Activated gamma-delta T cell treated with anti-CD3 and anti-CD28 coated beads, Interleukin-2, amount 50 U/mL, for 16 hours (primary cell): ENCODE data around the gene HJV.

Experiments
- DNase-seq: peaks from one replicate; pipeline ENCODE4 v3.0.0-alpha.2; 2020; ENCODE audit warnings: low read depth

Gene HJV

DNA sequence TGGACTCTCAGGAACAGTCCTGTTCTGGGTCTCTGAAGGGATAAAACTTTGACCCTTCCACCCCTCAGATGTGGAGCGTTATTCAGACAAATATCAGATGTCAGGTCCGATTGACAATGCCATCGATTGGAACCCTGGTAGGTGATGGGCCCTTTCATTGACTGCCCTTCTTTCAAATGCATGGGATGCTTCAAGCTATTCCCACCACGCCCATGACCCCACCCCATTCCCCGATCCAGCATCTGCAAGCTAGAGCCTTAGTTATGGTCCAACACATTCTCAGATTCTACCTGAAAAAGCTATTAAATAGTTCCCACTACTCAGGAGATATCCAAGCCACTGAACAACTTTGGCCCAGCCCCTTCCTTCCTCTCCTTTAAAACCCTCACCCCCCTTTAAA is 44.5 kb downstream of the HJV start:
- DNase-seq = no peak

DNA sequence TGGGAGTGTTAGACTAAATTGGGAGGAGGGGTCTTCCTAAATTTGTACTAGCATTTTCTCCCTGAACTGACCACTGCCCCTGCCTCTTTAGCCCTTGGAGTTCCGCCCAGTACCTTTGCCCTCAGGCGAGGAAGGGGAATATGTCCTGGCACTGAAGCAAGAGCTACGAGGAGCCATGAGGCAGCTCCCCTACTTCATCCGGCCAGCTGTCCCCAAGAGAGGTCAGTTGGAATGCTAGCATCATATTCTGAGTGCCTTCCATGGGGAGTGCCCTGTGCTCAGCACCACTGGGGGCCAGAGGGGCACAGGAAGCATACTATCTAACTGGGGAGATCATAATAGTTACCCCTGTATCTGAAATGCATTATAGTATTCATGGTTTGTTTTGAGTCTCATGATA is 46.3 kb downstream of the HJV start:
- DNase-seq = no peak

DNA sequence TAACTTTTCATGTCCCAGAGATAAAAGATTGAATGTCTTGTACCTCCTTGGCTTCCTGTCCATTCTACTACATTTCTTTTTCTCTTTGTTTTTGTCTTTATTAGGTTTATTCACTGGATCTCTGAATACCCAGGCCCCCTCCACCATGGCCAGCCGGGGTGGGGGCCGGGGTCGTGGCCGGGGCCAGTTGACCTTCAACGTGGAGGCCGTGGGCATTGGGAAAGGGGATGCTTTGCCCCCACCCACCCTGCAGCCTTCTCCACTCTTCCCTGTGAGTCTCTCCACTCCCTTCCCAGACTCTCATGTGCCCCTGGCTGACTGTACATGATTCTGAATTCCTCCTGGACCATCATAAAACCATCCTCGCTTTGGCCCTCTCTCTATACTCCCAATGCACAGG is 46.8 kb downstream of the HJV start:
- DNase-seq = no peak

DNA sequence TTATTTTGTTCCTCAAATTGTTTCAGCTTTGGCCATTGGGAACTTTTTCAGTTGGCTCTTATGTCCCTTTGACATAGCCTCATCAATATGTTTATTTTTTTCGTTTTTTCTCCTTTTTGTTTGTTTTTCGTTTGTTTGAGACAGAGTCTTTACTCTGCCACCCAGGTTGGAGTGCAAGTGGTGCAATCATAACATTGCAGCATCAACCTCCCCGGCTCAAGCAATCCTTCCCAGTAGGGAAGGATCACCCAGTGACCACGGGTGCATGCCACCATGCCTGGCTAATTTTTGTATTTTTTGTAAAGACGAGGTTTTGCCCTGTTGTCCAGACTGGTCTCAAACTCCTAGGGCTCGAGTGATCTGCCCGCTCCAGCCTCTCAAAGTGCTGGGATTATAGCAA is 49.0 kb downstream of the HJV start:
- no peak for DNase-seq
